ENCODE measurements around the gene CDS2. TPM values are rescaled to one million over a fixed set of nuclear protein-coding genes. Genes with fewer than 3 reads are reported as not detected.
A peak's percentile ranks its signal among the peaks of the same experiment; 100 is the strongest.

The CDS2 gene
- total RNA-seq, 1 experiment from 2014 or later = 17.1 TPM

DNA sequence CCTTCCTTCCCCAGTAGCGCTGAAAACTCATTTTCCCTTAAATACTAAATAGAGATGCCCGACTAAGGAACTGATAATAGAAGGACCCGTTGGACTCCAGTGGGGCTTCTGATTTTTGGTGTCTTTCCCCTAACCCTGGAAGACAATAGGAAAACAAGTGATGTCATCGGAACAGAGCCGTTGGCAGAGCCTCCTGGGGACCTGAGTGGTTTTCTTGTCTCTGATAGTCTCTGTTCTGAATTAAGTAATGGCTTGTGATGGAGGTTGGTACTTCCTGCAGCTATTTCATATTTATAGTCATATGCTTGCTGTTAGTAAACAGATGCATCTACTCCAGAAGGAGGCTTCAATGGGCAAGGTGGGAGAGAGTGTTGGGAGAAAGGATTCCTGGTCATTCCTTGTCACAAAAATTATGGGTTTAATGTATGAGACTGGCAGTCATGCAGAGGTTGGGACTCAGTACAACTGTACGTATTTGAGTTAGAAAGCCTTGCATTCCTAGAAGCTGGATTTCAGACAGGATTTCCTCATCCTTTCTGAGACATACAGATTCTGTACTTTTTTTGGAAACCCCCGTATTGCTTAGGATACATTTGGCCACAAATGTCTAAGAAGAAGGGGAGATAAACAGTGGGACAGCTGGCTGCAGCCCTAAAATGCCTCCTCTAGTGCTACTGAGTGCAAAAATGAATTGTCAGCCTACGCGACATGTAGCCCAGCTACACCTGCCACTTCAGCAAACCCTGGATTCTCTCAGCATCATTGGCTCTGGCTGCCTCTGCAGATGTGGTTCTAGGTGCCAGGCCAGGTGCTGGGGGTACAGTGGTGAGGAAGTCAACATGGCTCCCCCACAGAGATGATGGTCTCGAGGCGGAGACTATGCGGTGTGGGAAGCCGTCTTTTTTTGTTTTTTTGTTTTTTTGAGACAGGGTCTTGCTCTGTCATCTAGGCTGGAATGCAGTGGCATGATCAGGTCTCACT is 38.1 kb downstream of the CDS2 start:
- H3F3A ChIP-seq (ENCODE audit: low read length, unreplicated experiment) = no peaks in the 10 kb centered on the region
- no peaks in the 10 kb centered on the region for H4K20me1 ChIP-seq (ENCODE audit: low read length)
- H3K9ac ChIP-seq (ENCODE audit: low read length) = no peak overlapping the region
- H3K4me2 ChIP-seq (ENCODE audit: low read length) = no peak overlapping the region
- ATAC-seq (no peak), DNase-seq (no peak)
- no peaks in the 10 kb centered on the region for H3K27me3 ChIP-seq (ENCODE audit: low read length)
- no peak overlapping the region for H3K27ac ChIP-seq (ENCODE audit: low read length)
- peaks cover 3% of the 10 kb centered on the region; the same call in 1 of the 2 replicates for H3K36me3 ChIP-seq (ENCODE audit: low read depth, low read length)
- H3K4me3 ChIP-seq (ENCODE audit: low read length) = no peak overlapping the region
- intact Hi-C loops (cut with micrococcal nuclease) = no loop called here
- ChIA-PET POLR2A (ENCODE audit: unreplicated experiment) (interaction anchor here (0.6 kb wide), 1 partner anchor 585 kb away, joined by 8 read pairs; the partner anchor contains the start of gene SHLD1), CTCF (interaction anchor here (0.6 kb wide), 1 partner anchor 335 kb away, joined by 4 read pairs; no protein-coding TSS in a partner anchor)
- H3K4me1 ChIP-seq (ENCODE audit: insufficient read depth, low read length) = peaks cover 18% of the 10 kb centered on the region
- no peaks in the 10 kb centered on the region for H3K9me2 ChIP-seq (replicated peaks; ENCODE audit: low read length)
- H3K79me2 ChIP-seq (ENCODE audit: low read length) = peaks cover 57% of the 10 kb centered on the region
- no TSS peak for BruUV-seq (replicated peaks)
- TF ChIP-seq, protein P1, sequence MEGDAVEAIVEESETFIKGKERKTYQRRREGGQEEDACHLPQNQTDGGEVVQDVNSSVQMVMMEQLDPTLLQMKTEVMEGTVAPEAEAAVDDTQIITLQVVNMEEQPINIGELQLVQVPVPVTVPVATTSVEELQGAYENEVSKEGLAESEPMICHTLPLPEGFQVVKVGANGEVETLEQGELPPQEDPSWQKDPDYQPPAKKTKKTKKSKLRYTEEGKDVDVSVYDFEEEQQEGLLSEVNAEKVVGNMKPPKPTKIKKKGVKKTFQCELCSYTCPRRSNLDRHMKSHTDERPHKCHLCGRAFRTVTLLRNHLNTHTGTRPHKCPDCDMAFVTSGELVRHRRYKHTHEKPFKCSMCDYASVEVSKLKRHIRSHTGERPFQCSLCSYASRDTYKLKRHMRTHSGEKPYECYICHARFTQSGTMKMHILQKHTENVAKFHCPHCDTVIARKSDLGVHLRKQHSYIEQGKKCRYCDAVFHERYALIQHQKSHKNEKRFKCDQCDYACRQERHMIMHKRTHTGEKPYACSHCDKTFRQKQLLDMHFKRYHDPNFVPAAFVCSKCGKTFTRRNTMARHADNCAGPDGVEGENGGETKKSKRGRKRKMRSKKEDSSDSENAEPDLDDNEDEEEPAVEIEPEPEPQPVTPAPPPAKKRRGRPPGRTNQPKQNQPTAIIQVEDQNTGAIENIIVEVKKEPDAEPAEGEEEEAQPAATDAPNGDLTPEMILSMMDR (conservative IDR thresholded peaks at IDR 0.05; ENCODE audit: low read depth, low read length) = no peak
- no peak for TF ChIP-seq EZH2phosphoT487 (IDR thresholded peaks at IDR 0.05; ENCODE audit: borderline replicate concordance, low read length)
- no peak for TF ChIP-seq EZH2 (IDR thresholded peaks at IDR 0.05; ENCODE audit: low read length, unreplicated experiment)
- no peak overlapping the region for H2AFZ ChIP-seq (ENCODE audit: low read length)
- H3K9me3 ChIP-seq (ENCODE audit: low read length) = no peaks in the 10 kb centered on the region

DNA sequence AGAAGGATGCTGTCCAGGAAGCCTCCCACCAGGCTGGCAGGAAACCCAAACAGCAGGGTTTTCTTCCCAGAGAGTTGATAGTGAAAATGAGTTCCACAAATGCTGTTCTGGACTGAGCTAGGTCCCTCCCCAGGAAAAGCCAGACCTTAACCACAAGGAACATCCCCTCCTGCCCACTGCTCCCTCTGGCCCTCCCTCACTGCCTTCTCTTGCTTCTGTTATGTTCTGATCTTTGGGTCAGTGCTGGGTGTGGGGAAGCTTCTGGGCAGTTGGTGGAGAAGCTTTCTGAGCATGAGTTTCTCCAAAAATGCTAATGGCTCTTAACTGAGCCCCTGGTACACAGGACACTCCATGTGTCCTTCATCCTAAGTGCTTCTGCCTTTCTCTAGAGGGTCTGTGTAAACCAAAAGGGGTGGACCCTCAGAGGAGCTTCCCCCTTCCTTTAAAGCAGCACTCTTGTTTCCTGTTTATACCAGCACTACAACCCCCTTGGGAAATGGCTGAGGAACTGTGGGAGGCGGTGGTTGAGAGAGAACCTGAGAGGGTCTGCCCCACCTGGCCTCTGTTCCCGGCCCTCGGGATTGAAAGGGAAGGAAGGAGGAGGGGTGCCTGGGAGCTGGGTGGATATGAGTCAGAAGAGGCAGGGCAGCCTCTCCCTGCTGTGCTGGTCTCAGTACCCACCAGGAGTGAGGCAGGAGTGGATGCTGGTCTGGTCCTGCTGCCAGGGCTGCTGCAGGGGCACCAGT is 42.0 kb downstream of the CDS2 start:
- DNase-seq = peak; percentile 66
- CTCF ChIA-PET = interaction anchor here (0.6 to 2.7 kb wide), 2 partner anchors 28 to 42 kb away, joined by 3 to 17 read pairs; partner anchors contain the start of gene CDS2
- no TSS peak for BruUV-seq (replicated peaks)
- peak overlapping the region; percentile 40; the same call in 1 of the 2 replicates for H2AFZ ChIP-seq (ENCODE audit: low read length)
- H3K9ac ChIP-seq (ENCODE audit: low read length) = peak overlapping the region; percentile 18; the same call in 1 of the 2 replicates
- POLR2A ChIA-PET (ENCODE audit: unreplicated experiment) = interaction anchor here (1.5 kb wide), 1 partner anchor 42 kb away, joined by 5 read pairs; the partner anchor contains the start of gene CDS2
- peak; percentile 98 for ATAC-seq
- TF ChIP-seq EZH2phosphoT487 (IDR thresholded peaks at IDR 0.05; ENCODE audit: borderline replicate concordance, low read length) (no peak), EZH2 (IDR thresholded peaks at IDR 0.05; ENCODE audit: low read length, unreplicated experiment) (no peak)
- TF ChIP-seq, protein P1 (conservative IDR thresholded peaks at IDR 0.05; ENCODE audit: low read depth, low read length) = no peak
- no peaks in the 10 kb centered on the region for H4K20me1 ChIP-seq (ENCODE audit: low read length)
- H3K4me3 ChIP-seq (ENCODE audit: low read length) = no peak overlapping the region
- peak overlapping the region; percentile 67 for H3K4me2 ChIP-seq (ENCODE audit: low read length)
- H3K27me3 ChIP-seq (ENCODE audit: low read length) = no peaks in the 10 kb centered on the region
- peaks cover 40% of the 10 kb centered on the region for H3K79me2 ChIP-seq (ENCODE audit: low read length)
- H3K9me2 ChIP-seq (replicated peaks; ENCODE audit: low read length) = no peaks in the 10 kb centered on the region
- intact Hi-C loops (cut with micrococcal nuclease) = loop anchor here (1.0 kb wide), 1 partner anchor 23 kb away; no protein-coding TSS in a partner anchor
- peaks cover 14% of the 10 kb centered on the region for H3K4me1 ChIP-seq (ENCODE audit: insufficient read depth, low read length)
- H3K9me3 ChIP-seq (ENCODE audit: low read length) = no peaks in the 10 kb centered on the region
- no peaks in the 10 kb centered on the region for H3K36me3 ChIP-seq (ENCODE audit: low read depth, low read length)
- H3K27ac ChIP-seq (ENCODE audit: low read length) = 0 out of 2 replicates have a peak overlapping the region, but pooled peaks have one; percentile 19
- no peaks in the 10 kb centered on the region for H3F3A ChIP-seq (ENCODE audit: low read length, unreplicated experiment)
